Measurements from ENCODE around the gene PHF21B. TPM values are rescaled to one million over a fixed set of nuclear protein-coding genes. Genes with fewer than 3 reads are reported as not detected.

Gene PHF21B
- total RNA-seq, 1 donor from 2014 or later = 0.35 TPM

- DNase-seq = no peak
- intact Hi-C loops (cut with micrococcal nuclease) = no loop called here
- no peak for ATAC-seq
Observed at GRCh38 chr22:45019861-45020655, 10.3 kb upstream of the PHF21B start.

GRCh38 chr22:45014654-45015053, 4.8 kb upstream of the PHF21B start:
- DNase-seq (no peak), ATAC-seq (no peak)
- intact Hi-C loops (cut with micrococcal nuclease) = no loop called here

- ATAC-seq (no peak), DNase-seq (no peak)
- intact Hi-C loops (cut with micrococcal nuclease) = no loop called here
Observed at GRCh38 chr22:45013138-45013537, 3.3 kb upstream of the PHF21B start.

GRCh38 chr22:45010532-45010900, 711 bp upstream of the PHF21B start:
- no peak for DNase-seq
- intact Hi-C loops (cut with micrococcal nuclease) = no loop called here
- no peak for ATAC-seq

GRCh38 chr22:45008751-45009605, 827 bp downstream of the PHF21B start:
- no peak for ATAC-seq
- no peak for DNase-seq
- intact Hi-C loops (cut with micrococcal nuclease) = no loop called here

GRCh38 chr22:45008186-45008681, 1.6 kb downstream of the PHF21B start:
- intact Hi-C loops (cut with micrococcal nuclease) = no loop called here
- ATAC-seq = no peak
- no peak for DNase-seq

- intact Hi-C loops (cut with micrococcal nuclease) = no loop called here
- DNase-seq = peak; percentile 45
- peak; percentile 56 for ATAC-seq
Observed at GRCh38 chr22:45007391-45008185, 2.2 kb downstream of the PHF21B start.

GRCh38 chr22:45006964-45007390, 2.8 kb downstream of the PHF21B start:
- intact Hi-C loops (cut with micrococcal nuclease) = no loop called here
- ATAC-seq (peak; percentile 30), DNase-seq (no peak)

GRCh38 chr22:45006111-45006963, 3.5 kb downstream of the PHF21B start:
- ATAC-seq (no peak), DNase-seq (no peak)
- intact Hi-C loops (cut with micrococcal nuclease) = no loop called here

- no peak for DNase-seq
- ATAC-seq = no peak
- intact Hi-C loops (cut with micrococcal nuclease) = no loop called here
Observed at GRCh38 chr22:45001653-45002052, 8.2 kb downstream of the PHF21B start.

GRCh38 chr22:45000330-45000729, 9.5 kb downstream of the PHF21B start:
- intact Hi-C loops (cut with micrococcal nuclease) = no loop called here
- DNase-seq (no peak), ATAC-seq (no peak)

- DNase-seq (no peak), ATAC-seq (no peak)
- intact Hi-C loops (cut with micrococcal nuclease) = no loop called here
Observed at GRCh38 chr22:44999687-45000086, 10.1 kb downstream of the PHF21B start.

- intact Hi-C loops (cut with micrococcal nuclease) = no loop called here
- DNase-seq = no peak
- ATAC-seq = no peak
Observed at GRCh38 chr22:44999231-44999630, 10.6 kb downstream of the PHF21B start.

GRCh38 chr22:44998296-44998695, 11.5 kb downstream of the PHF21B start:
- no peak for ATAC-seq
- intact Hi-C loops (cut with micrococcal nuclease) = no loop called here
- DNase-seq = no peak

GRCh38 chr22:44997060-44997459, 12.7 kb downstream of the PHF21B start:
- ATAC-seq (no peak), DNase-seq (no peak)
- intact Hi-C loops (cut with micrococcal nuclease) = no loop called here

GRCh38 chr22:44996648-44997047, 13.2 kb downstream of the PHF21B start:
- DNase-seq (no peak), ATAC-seq (no peak)
- intact Hi-C loops (cut with micrococcal nuclease) = no loop called here

GRCh38 chr22:44996120-44996519, 13.7 kb downstream of the PHF21B start:
- intact Hi-C loops (cut with micrococcal nuclease) = no loop called here
- ATAC-seq (no peak), DNase-seq (no peak)

- intact Hi-C loops (cut with micrococcal nuclease) = no loop called here
- no peak for ATAC-seq
Observed at GRCh38 chr22:44995715-44996114, 14.1 kb downstream of the PHF21B start.

GRCh38 chr22:44995105-44995514, 14.7 kb downstream of the PHF21B start:
- intact Hi-C loops (cut with micrococcal nuclease) = no loop called here
- ATAC-seq (peak; percentile 64), DNase-seq (no peak)

More at GRCh38 chr22:44995715-44996114, 14.1 kb downstream of the PHF21B start:
- DNase-seq = no peak

Data from left ventricle myocardium superior (tissue), 1 donor.